BE2C (cell line): Measurements from ENCODE around the gene PAGE1.

ENCODE experiments used
- DNase-seq: peaks from one replicate; pipeline ENCODE4 v3.0.0-alpha.2; 2020
- H3K27me3 ChIP-seq: fragments of 250-450 bp; sonication (Bioruptor Pico); 2 replicates; pipeline ENCODE4 v1.5.1; 2020; ENCODE audit warnings: mild to moderate bottlenecking
- H3K36me3 ChIP-seq: fragments of 250-450 bp; sonication (Bioruptor Pico); 2 replicates; pipeline ENCODE4 v1.5.1; 2020; ENCODE audit warnings: mild to moderate bottlenecking
- H3K4me1 ChIP-seq: fragments of 250-450 bp; sonication (Bioruptor Pico); 2 replicates; pipeline ENCODE4 v1.5.1; 2020
- H3K4me3 ChIP-seq: 2 replicates; pipeline ENCODE4 v1.5.1; 2011; ENCODE audit warnings: low read depth, low read length
- H3K9me3 ChIP-seq: fragments of 250-450 bp; sonication (Bioruptor Pico); 2 replicates; pipeline ENCODE4 v1.5.1; 2020
- CTCF ChIP-seq: IDR thresholded peaks from 2 replicates; pipeline ENCODE4 v1.5.1; 2012; ENCODE audit warnings: mild to moderate bottlenecking, low read depth, low read length

The PAGE1 gene

GRCh38 chrX:49712577-49712976, 16.8 kb upstream of the PAGE1 start:
- H3K4me1 ChIP-seq = no peaks in the 10 kb centered on the region
- no peaks in the 10 kb centered on the region for H3K27me3 ChIP-seq
- H3K9me3 ChIP-seq = no peaks in the 10 kb centered on the region
- H3K4me3 ChIP-seq = no peak overlapping the region
- H3K36me3 ChIP-seq = no peaks in the 10 kb centered on the region
- DNase-seq = no peak
- TF ChIP-seq CTCF = no peak

GRCh38 chrX:49710744-49711319, 15.0 kb upstream of the PAGE1 start:
- no peak for DNase-seq
- TF ChIP-seq CTCF = no peak
- Histone ChIP-seq H3K4me1 (no peaks in the 10 kb centered on the region), H3K4me3 (no peak overlapping the region), H3K36me3 (no peaks in the 10 kb centered on the region), H3K9me3 (no peaks in the 10 kb centered on the region), H3K27me3 (no peaks in the 10 kb centered on the region)

GRCh38 chrX:49704691-49705404, 9.1 kb upstream of the PAGE1 start:
- no peaks in the 10 kb centered on the region for H3K27me3 ChIP-seq
- no peak for DNase-seq
- TF ChIP-seq CTCF = no peak

GRCh38 chrX:49701933-49702332, 6.1 kb upstream of the PAGE1 start:
- Histone ChIP-seq H3K36me3 (no peaks in the 10 kb centered on the region), H3K4me3 (no peak overlapping the region), H3K4me1 (no peaks in the 10 kb centered on the region), H3K9me3 (no peaks in the 10 kb centered on the region), H3K27me3 (no peaks in the 10 kb centered on the region)
- TF ChIP-seq CTCF = no peak
- no peak for DNase-seq

More at GRCh38 chrX:49704691-49705404, 9.1 kb upstream of the PAGE1 start:
- Histone ChIP-seq H3K4me3 (no peak overlapping the region), H3K4me1 (no peaks in the 10 kb centered on the region), H3K9me3 (no peaks in the 10 kb centered on the region), H3K36me3 (no peaks in the 10 kb centered on the region)

- H3K4me1 ChIP-seq = no peaks in the 10 kb centered on the region
- no peaks in the 10 kb centered on the region for H3K36me3 ChIP-seq
- no peak for DNase-seq
- H3K27me3 ChIP-seq = no peaks in the 10 kb centered on the region
- H3K4me3 ChIP-seq = no peak overlapping the region
- TF ChIP-seq CTCF = no peak
- H3K9me3 ChIP-seq = no peaks in the 10 kb centered on the region
Measured at GRCh38 chrX:49701323-49701722, 5.5 kb upstream of the PAGE1 start.

GRCh38 chrX:49675075-49675719, 20.6 kb downstream of the PAGE1 start:
- no peak for DNase-seq
- Histone ChIP-seq H3K9me3 (no peaks in the 10 kb centered on the region), H3K36me3 (no peaks in the 10 kb centered on the region), H3K4me1 (no peaks in the 10 kb centered on the region), H3K27me3 (no peaks in the 10 kb centered on the region), H3K4me3 (no peak overlapping the region)
- no peak for TF ChIP-seq CTCF
